Stimulated activated naive CD8-positive, alpha-beta T cell treated with anti-CD3 and anti-CD28 coated beads, Interleukin-15, amount 100 ng/mL, for 72 hours (primary cell): ENCODE measurements around the gene C2CD2L.
"Not testable (repeated sequence)": the region's sequence is repeated elsewhere in the genome, so short reads cannot be mapped to it uniquely, and the experiment has no call there.

ENCODE experiments used
- ATAC-seq: fragments of 150-1000 bp; cut with Tn5 transposase; 2 replicates; pipeline ENCODE4 v1.10.0; 2021; ENCODE audit warnings: mild to moderate bottlenecking, moderate library complexity
- DNase-seq, 2 donors: peaks; one replicate each; pipeline ENCODE4 v3.0.0; 2021 to 2022
- H3K27ac Mint-ChIP-seq, 2 donors: one replicate each; pipeline ENCODE4 v1.8.0; 2022; ENCODE audit warnings: mild to moderate bottlenecking in 2 of 2, mixed read lengths in 2 of 2, moderate library complexity in 2 of 2
- H3K27me3 Mint-ChIP-seq: one replicate; pipeline ENCODE4 v1.8.0; 2022; ENCODE audit warnings: mixed read lengths
- H3K4me1 Mint-ChIP-seq: one replicate; pipeline ENCODE4 v1.8.0; 2022; ENCODE audit warnings: mild to moderate bottlenecking, mixed read lengths
- H3K4me3 Mint-ChIP-seq, 2 donors: one replicate each; pipeline ENCODE4 v1.8.0; 2022; ENCODE audit warnings: mild to moderate bottlenecking in 2 of 2, mixed read lengths in 2 of 2, moderate library complexity in 1 of 2
- H3K9me3 Mint-ChIP-seq, 2 donors: one replicate each; pipeline ENCODE4 v1.8.0; 2022; ENCODE audit warnings: mixed read lengths in 2 of 2

Gene C2CD2L

GRCh38 chr11:119106564-119107537 lies at the start of gene C2CD2L:
TSS of gene C2CD2L (plus strand) at chr11:119107344. CDS start at chr11:119107742, 398 bp downstream.
- ATAC-seq = peak; percentile 93
- peak within 1 kb of the TSS; percentile 97 for H3K27ac Mint-ChIP-seq
- H3K4me3 Mint-ChIP-seq = peak within 1 kb of the TSS; percentile 96
- H3K27me3 Mint-ChIP-seq = no peaks in the 10 kb centered on the region
- no peaks in the 10 kb centered on the region for H3K9me3 Mint-ChIP-seq
- peak; percentile 86 to 91 for DNase-seq
- peaks cover 56% of the 10 kb centered on the region for H3K4me1 Mint-ChIP-seq

- H3K27ac Mint-ChIP-seq, ATAC-seq, H3K27me3 Mint-ChIP-seq, H3K4me3 Mint-ChIP-seq, DNase-seq, H3K9me3 Mint-ChIP-seq: not testable (repeated sequence)
- peaks cover 36% of the 10 kb centered on the region for H3K4me1 Mint-ChIP-seq
Measured at GRCh38 chr11:119059128-119059527, 48.0 kb upstream of the C2CD2L start.

- Mint-ChIP-seq H3K9me3 (no peaks in the 10 kb centered on the region), H3K4me1 (peaks cover 30% of the 10 kb centered on the region), H3K4me3 (no peak overlapping the region), H3K27me3 (no peaks in the 10 kb centered on the region), H3K27ac (no peak overlapping the region)
- DNase-seq = no peak
- no peak for ATAC-seq
Measured at GRCh38 chr11:119061256-119061655, 45.9 kb upstream of the C2CD2L start.

DNA sequence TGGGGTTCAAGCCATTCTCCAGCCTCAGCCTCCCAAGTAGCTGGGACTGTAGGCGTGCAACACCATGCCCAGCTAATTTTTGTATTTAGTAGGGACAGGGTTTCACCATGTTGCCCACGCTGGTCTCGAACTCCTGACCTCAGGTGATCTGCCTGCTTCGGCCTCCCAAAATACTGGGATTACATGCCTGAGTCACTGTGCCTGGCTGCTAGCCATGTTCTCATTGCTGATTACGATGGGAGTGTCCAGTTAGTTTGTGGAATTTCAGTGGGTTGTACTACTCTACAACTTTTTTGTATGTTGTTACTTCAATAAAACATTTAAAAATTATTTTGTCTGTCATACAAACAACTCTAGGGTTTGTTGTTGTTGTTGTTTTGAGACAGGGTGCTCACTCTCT lies 44.4 kb upstream of the C2CD2L start:
- Mint-ChIP-seq H3K27ac (no peak overlapping the region), H3K9me3 (no peaks in the 10 kb centered on the region), H3K4me3 (no peak overlapping the region), H3K27me3 (no peaks in the 10 kb centered on the region), H3K4me1 (peaks cover 34% of the 10 kb centered on the region)
- DNase-seq (no peak), ATAC-seq (no peak)

DNA sequence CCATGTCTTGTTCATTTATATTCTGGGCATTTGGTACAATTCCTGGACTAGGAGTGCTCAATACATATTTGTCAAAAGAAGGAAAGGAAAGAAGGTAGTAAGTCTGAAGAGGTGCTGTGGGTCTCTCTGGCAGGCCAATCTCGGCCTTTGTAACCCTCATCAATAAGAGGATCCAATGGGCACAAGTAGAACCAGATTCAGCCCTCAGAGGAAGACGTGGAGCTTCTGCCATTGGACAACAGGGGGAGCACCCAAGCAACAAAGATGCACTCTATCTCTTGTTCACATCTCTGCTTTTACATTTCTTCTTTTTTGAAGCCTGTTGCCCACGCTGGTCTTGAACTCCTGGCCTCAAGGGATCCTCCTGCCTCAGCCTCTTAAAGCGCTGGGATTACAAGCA lies 41.8 kb upstream of the C2CD2L start:
- H3K27ac Mint-ChIP-seq = no peak overlapping the region
- H3K4me1 Mint-ChIP-seq = peaks cover 39% of the 10 kb centered on the region
- DNase-seq = peak; percentile 40 to 53
- H3K4me3 Mint-ChIP-seq = peak overlapping the region in 1 of 2 donors; percentile 91
- no peaks in the 10 kb centered on the region for H3K27me3 Mint-ChIP-seq
- H3K9me3 Mint-ChIP-seq = no peaks in the 10 kb centered on the region
- ATAC-seq = peak; percentile 41

GRCh38 chr11:119067371-119068222 lies 39.5 kb upstream of the C2CD2L start, which contains the start of gene VPS11:
TSS of gene VPS11 (plus strand) at chr11:119067818. CDS start at chr11:119067824, 6 bp downstream.
- H3K27me3 Mint-ChIP-seq = no peaks in the 10 kb centered on the region
- peak; percentile 99 for ATAC-seq
- peak; percentile 94 to 98 for DNase-seq
- H3K4me3 Mint-ChIP-seq = peak within 1 kb of the TSS; percentile 91 to 95
- peaks cover 40% of the 10 kb centered on the region for H3K4me1 Mint-ChIP-seq
- peak within 1 kb of the TSS; percentile 95 to 96 for H3K27ac Mint-ChIP-seq
- no peaks in the 10 kb centered on the region for H3K9me3 Mint-ChIP-seq

DNA sequence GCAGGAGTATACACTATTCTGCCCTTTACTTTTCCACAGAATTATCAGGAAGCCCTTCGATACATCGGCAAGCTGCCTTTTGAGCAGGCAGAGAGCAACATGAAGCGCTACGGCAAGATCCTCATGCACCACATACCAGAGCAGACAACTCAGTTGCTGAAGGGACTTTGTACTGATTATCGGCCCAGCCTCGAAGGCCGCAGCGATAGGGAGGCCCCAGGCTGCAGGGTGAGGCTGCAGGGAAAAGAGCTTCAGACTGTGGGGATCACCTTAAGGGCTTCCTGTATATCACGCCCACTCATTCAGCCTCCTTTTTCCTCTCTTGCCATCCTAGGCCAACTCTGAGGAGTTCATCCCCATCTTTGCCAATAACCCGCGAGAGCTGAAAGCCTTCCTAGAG lies 29.3 kb upstream of the C2CD2L start:
- H3K27me3 Mint-ChIP-seq = no peaks in the 10 kb centered on the region
- no peaks in the 10 kb centered on the region for H3K9me3 Mint-ChIP-seq
- DNase-seq = no peak
- no peak overlapping the region for H3K27ac Mint-ChIP-seq
- no peak overlapping the region for H3K4me3 Mint-ChIP-seq
- no peaks in the 10 kb centered on the region for H3K4me1 Mint-ChIP-seq
- no peak for ATAC-seq

DNA sequence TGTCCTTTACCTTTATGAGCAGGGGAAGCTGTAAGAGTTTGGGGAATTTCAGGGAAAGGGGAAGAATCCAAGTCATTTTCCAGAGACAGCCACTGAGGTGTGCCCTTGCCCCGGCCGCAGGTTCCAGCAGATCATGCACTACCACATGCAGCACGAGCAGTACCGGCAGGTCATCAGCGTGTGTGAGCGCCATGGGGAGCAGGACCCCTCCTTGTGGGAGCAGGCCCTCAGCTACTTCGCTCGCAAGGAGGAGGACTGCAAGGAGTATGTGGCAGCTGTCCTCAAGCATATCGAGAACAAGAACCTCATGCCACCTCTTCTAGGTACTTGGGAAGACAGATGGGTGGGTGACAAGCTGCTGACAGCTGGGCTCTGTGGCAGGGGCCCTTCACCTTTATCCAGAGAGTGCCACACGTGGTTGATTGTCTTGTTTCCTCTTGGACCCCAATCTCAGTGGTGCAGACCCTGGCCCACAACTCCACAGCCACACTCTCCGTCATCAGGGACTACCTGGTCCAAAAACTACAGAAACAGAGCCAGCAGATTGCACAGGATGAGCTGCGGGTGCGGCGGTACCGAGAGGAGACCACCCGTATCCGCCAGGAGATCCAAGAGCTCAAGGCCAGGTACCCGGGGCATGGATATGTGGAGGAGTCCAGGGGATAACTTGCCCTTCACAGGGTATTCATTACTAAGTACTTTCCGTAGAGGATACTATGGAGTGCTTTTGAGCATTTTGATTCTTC lies 28.3 kb upstream of the C2CD2L start:
- ATAC-seq = no peak
- DNase-seq = no peak
- no peaks in the 10 kb centered on the region for H3K9me3 Mint-ChIP-seq
- H3K27me3 Mint-ChIP-seq = no peaks in the 10 kb centered on the region
- no peaks in the 10 kb centered on the region for H3K4me1 Mint-ChIP-seq
- H3K27ac Mint-ChIP-seq = peak overlapping the region in 1 of 2 donors; percentile 38
- H3K4me3 Mint-ChIP-seq = no peak overlapping the region

DNA sequence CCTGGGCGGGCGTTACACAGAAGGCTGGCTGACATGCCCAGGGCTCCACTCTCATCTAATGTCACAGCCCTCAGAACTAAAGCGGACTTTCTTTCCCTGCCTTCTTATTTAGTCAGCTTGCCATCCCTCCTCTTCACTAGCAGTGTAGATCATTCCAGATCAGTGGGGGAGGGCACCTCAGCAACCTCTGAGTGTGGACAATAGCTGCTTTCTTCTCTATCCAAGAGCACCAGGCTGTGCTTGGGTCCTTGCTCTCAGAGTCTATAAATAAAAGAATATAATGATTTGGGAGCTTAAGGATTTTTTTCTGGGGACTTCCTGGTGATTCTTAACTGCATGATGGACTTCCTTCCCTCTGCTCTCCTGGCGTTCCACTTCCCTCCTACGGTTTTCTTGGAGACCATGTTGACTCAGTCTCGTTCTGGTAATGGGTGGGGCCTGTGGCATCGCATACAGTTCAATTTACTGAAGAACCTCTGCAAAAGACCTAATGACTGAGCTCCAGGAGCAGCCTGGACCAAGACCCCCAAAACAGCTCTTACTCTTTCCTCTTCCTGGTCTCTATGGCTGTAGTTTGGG lies 25.4 kb upstream of the C2CD2L start:
- Mint-ChIP-seq H3K27me3 (no peaks in the 10 kb centered on the region), H3K27ac (peak overlapping the region in 1 of 2 donors; percentile 52), H3K4me3 (no peak overlapping the region), H3K4me1 (peaks cover 25% of the 10 kb centered on the region), H3K9me3 (no peaks in the 10 kb centered on the region)
- DNase-seq (no peak), ATAC-seq (no peak)

DNA sequence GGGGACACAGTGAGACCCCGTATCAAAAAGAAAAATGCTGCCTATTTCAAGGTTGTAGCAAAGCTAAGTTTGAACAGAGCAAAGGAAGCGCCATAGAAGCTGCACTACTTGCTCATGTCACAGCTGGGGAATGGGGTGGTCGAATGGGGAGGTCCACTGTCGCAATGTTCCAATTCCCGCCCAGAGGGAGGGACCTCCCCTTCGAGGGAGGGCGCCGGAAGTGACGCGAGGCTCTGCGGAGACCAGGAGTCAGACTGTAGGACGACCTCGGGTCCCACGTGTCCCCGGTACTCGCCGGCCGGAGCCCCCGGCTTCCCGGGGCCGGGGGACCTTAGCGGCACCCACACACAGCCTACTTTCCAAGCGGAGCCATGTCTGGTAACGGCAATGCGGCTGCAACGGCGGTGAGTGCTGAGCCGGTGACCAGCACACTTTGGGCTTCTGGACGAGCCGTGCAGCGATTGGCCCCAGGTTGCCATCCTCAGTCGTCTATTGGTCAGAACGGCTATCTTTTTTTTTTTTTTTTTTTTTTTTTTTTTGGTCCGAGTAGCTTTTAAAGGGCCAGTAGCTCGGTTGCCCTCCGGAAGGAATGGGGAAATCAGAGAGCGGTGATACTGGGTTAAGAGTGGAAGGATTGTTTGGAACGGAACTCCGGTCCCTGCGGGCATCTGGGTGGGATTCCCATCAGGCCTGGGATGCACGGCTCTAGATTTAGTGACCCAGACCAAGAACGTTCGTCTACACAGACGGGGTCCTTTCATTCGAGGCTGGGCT lies 22.3 kb upstream of the C2CD2L start, which contains the start of gene HMBS:
TSS of gene HMBS (plus strand) at position 219 of the 774 bp plus-strand sequence. CDS start at position 372, 153 bp downstream.
- no peaks in the 10 kb centered on the region for H3K9me3 Mint-ChIP-seq
- H3K27me3 Mint-ChIP-seq = no peaks in the 10 kb centered on the region
- DNase-seq (peak; percentile 90 to 92), ATAC-seq (peak; percentile 95)
- H3K4me1 Mint-ChIP-seq = peaks cover 43% of the 10 kb centered on the region
- H3K27ac Mint-ChIP-seq = peak within 1 kb of the TSS; percentile 93 to 98
- peak within 1 kb of the TSS; percentile 95 to 96 for H3K4me3 Mint-ChIP-seq

DNA sequence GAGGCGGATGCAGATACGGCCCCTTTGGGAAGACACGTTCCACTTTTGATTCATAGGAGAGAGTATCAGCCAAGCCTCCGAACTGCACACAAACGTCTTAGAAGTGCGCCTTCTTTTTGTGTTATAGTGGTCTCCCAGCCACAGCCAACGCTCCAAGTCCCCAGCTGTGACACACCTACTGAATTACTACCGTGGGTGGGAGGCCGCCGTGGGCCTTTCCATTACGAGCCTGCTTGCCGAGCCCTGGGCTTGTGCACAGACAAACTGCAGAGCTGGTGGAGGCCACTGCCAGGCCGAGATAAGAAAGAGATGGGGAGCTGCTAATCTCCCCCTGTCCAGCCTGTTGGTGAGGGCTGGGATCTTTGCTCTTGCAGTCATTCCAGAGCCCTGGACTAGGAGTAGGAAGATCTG lies 21.7 kb upstream of the C2CD2L start:
- Mint-ChIP-seq H3K27ac (peak overlapping the region; percentile 93 to 98), H3K4me3 (peak overlapping the region; percentile 95 to 96), H3K4me1 (peaks cover 48% of the 10 kb centered on the region), H3K9me3 (no peaks in the 10 kb centered on the region), H3K27me3 (no peaks in the 10 kb centered on the region)
- DNase-seq (no peak), ATAC-seq (peak; percentile 39)

DNA sequence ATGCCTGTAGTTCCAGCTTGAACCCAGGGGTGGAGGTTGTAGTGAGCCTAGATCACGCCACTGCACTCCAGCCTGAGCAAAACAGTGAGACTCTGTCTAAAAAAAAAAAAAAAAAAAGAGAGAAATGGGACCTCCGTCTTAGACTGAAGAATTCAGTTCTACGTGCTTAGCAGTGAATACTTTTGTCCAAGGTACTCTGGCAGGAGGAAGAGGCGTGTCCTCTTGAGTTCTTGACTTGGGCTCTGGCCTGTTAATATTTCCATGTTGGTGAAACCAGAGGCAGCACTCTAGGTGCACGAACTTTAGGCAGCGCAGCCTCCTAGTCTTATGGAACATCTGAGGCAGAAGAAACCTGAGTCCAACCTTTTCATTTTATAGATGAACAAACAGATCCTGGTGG lies 20.0 kb upstream of the C2CD2L start:
- peaks cover 58% of the 10 kb centered on the region for H3K4me1 Mint-ChIP-seq
- no peak overlapping the region for H3K27ac Mint-ChIP-seq
- H3K27me3 Mint-ChIP-seq = no peaks in the 10 kb centered on the region
- no peak overlapping the region for H3K4me3 Mint-ChIP-seq
- ATAC-seq (no peak), DNase-seq (no peak)
- H3K9me3 Mint-ChIP-seq = no peaks in the 10 kb centered on the region

- DNase-seq (no peak), ATAC-seq (no peak)
- no peak overlapping the region for H3K27ac Mint-ChIP-seq
- H3K9me3 Mint-ChIP-seq = no peaks in the 10 kb centered on the region
- H3K27me3 Mint-ChIP-seq = no peaks in the 10 kb centered on the region
- no peak overlapping the region for H3K4me3 Mint-ChIP-seq
- H3K4me1 Mint-ChIP-seq = peaks cover 65% of the 10 kb centered on the region
Measured at GRCh38 chr11:119087747-119088241, 19.4 kb upstream of the C2CD2L start.

- ATAC-seq (no peak), DNase-seq (no peak)
- H3K4me3 Mint-ChIP-seq = no peak overlapping the region
- no peaks in the 10 kb centered on the region for H3K27me3 Mint-ChIP-seq
- H3K27ac Mint-ChIP-seq = no peak overlapping the region
- H3K9me3 Mint-ChIP-seq = no peaks in the 10 kb centered on the region
- peaks cover 71% of the 10 kb centered on the region for H3K4me1 Mint-ChIP-seq
Measured at GRCh38 chr11:119088406-119088805, 18.7 kb upstream of the C2CD2L start.
